Measurements from ENCODE around the gene RHO. TPM values are rescaled to one million over a fixed set of nuclear protein-coding genes. Genes with fewer than 3 reads are reported as not detected.

RHO gene
- total RNA-seq, 1 experiment from 2014 or later: not detected

GRCh38 chr3:129552287-129553050 lies 24.0 kb downstream of the RHO start:
- Histone ChIP-seq H3K36me3 (ENCODE audit: low read depth, low read length) (no peaks in the 10 kb centered on the region), H3K27me3 (ENCODE audit: low read length) (no peaks in the 10 kb centered on the region), H3F3A (ENCODE audit: low read length, unreplicated experiment) (no peaks in the 10 kb centered on the region), H3K9me3 (ENCODE audit: low read length) (no peaks in the 10 kb centered on the region), H3K4me1 (ENCODE audit: insufficient read depth, low read length) (no peaks in the 10 kb centered on the region; the same call in 1 of the 2 replicates), H4K20me1 (ENCODE audit: low read length) (no peaks in the 10 kb centered on the region), H3K4me3 (ENCODE audit: low read length) (no peak overlapping the region), H3K79me2 (ENCODE audit: low read length) (no peaks in the 10 kb centered on the region), H3K4me2 (ENCODE audit: low read length) (no peak overlapping the region), H2AFZ (ENCODE audit: low read length) (no peak overlapping the region), H3K27ac (ENCODE audit: low read length) (no peak overlapping the region), H3K9ac (ENCODE audit: low read length) (no peak overlapping the region), H3K9me2 (replicated peaks; ENCODE audit: low read length) (no peaks in the 10 kb centered on the region)
- POLR2A ChIA-PET (ENCODE audit: unreplicated experiment): no interaction called here
- BruUV-seq (replicated peaks): no TSS peak
- TF ChIP-seq EZH2phosphoT487 (IDR thresholded peaks at IDR 0.05; ENCODE audit: borderline replicate concordance, low read length) (no peak), CTCF (conservative IDR thresholded peaks at IDR 0.05; ENCODE audit: low read depth, low read length) (no peak), EZH2 (IDR thresholded peaks at IDR 0.05; ENCODE audit: low read length, unreplicated experiment) (no peak)
- ATAC-seq (no peak), DNase-seq (no peak)
- intact Hi-C loops (cut with micrococcal nuclease): no loop called here
- CTCF ChIA-PET: interaction anchor here (0.6 kb wide), 1 partner anchor 62 kb away, joined by 3 read pairs; no protein-coding TSS in a partner anchor

GRCh38 chr3:129553171-129553570 lies 24.7 kb downstream of the RHO start:
- H3K36me3 ChIP-seq (ENCODE audit: low read depth, low read length): no peaks in the 10 kb centered on the region
- H3K9me2 ChIP-seq (replicated peaks; ENCODE audit: low read length): no peaks in the 10 kb centered on the region
- ATAC-seq (no peak), DNase-seq (no peak)
- H2AFZ ChIP-seq (ENCODE audit: low read length): no peak overlapping the region
- intact Hi-C loops (cut with micrococcal nuclease): no loop called here
- H3K27me3 ChIP-seq (ENCODE audit: low read length): no peaks in the 10 kb centered on the region
- no peaks in the 10 kb centered on the region; the same call in 1 of the 2 replicates for H3K4me1 ChIP-seq (ENCODE audit: insufficient read depth, low read length)
- no peaks in the 10 kb centered on the region for H3K79me2 ChIP-seq (ENCODE audit: low read length)
- BruUV-seq (replicated peaks): no TSS peak
- H3K4me2 ChIP-seq (ENCODE audit: low read length): no peak overlapping the region
- CTCF ChIA-PET: no interaction called here
- no peaks in the 10 kb centered on the region for H4K20me1 ChIP-seq (ENCODE audit: low read length)
- no peak overlapping the region for H3K27ac ChIP-seq (ENCODE audit: low read length)
- H3K4me3 ChIP-seq (ENCODE audit: low read length): no peak overlapping the region
- no peaks in the 10 kb centered on the region for H3K9me3 ChIP-seq (ENCODE audit: low read length)
- no peaks in the 10 kb centered on the region for H3F3A ChIP-seq (ENCODE audit: low read length, unreplicated experiment)
- POLR2A ChIA-PET (ENCODE audit: unreplicated experiment): no interaction called here
- no peak overlapping the region for H3K9ac ChIP-seq (ENCODE audit: low read length)
- TF ChIP-seq CTCF (conservative IDR thresholded peaks at IDR 0.05; ENCODE audit: low read depth, low read length) (no peak), EZH2 (IDR thresholded peaks at IDR 0.05; ENCODE audit: low read length, unreplicated experiment) (no peak), EZH2phosphoT487 (IDR thresholded peaks at IDR 0.05; ENCODE audit: borderline replicate concordance, low read length) (no peak)

- no peak overlapping the region for H3K4me2 ChIP-seq (ENCODE audit: low read length)
- ATAC-seq (no peak), DNase-seq (no peak)
- no peaks in the 10 kb centered on the region for H3K9me3 ChIP-seq (ENCODE audit: low read length)
- no peak overlapping the region for H2AFZ ChIP-seq (ENCODE audit: low read length)
- no peaks in the 10 kb centered on the region; the same call in 1 of the 2 replicates for H3K4me1 ChIP-seq (ENCODE audit: insufficient read depth, low read length)
- no peaks in the 10 kb centered on the region for H3K79me2 ChIP-seq (ENCODE audit: low read length)
- no peaks in the 10 kb centered on the region for H3K36me3 ChIP-seq (ENCODE audit: low read depth, low read length)
- no peaks in the 10 kb centered on the region for H4K20me1 ChIP-seq (ENCODE audit: low read length)
- no peak for TF ChIP-seq CTCF (conservative IDR thresholded peaks at IDR 0.05; ENCODE audit: low read depth, low read length)
- no peak for TF ChIP-seq EZH2 (IDR thresholded peaks at IDR 0.05; ENCODE audit: low read length, unreplicated experiment)
- no peak for TF ChIP-seq EZH2phosphoT487 (IDR thresholded peaks at IDR 0.05; ENCODE audit: borderline replicate concordance, low read length)
- H3K4me3 ChIP-seq (ENCODE audit: low read length): no peak overlapping the region
- no peaks in the 10 kb centered on the region for H3K27me3 ChIP-seq (ENCODE audit: low read length)
- no peaks in the 10 kb centered on the region for H3F3A ChIP-seq (ENCODE audit: low read length, unreplicated experiment)
- H3K9ac ChIP-seq (ENCODE audit: low read length): no peak overlapping the region
- H3K27ac ChIP-seq (ENCODE audit: low read length): no peak overlapping the region
- H3K9me2 ChIP-seq (replicated peaks; ENCODE audit: low read length): no peaks in the 10 kb centered on the region
- CTCF ChIA-PET: no interaction called here
- intact Hi-C loops (cut with micrococcal nuclease): no loop called here
- POLR2A ChIA-PET (ENCODE audit: unreplicated experiment): no interaction called here
- no TSS peak for BruUV-seq (replicated peaks)
Observed at GRCh38 chr3:129553719-129554118, 25.3 kb downstream of the RHO start.

Data from PC-3 (cell line).